SU-DHL-6 (cell line): ENCODE results near the gene ENOX1.

ENCODE experiments used
- CTCF ChIP-seq: fragments of 200-600 bp; sonication (generic); IDR thresholded peaks from one replicate; pipeline ENCODE4 v1.5.1; 2017; ENCODE audit warnings: antibody characterized with exemption, mild to moderate bottlenecking, low read length, moderate library complexity; ENCODE audit not compliant: insufficient read depth, poor library complexity, severe bottlenecking
- EZH2phosphoT487 ChIP-seq: fragments of 200-600 bp; sonication (generic), shearing (Covaris generic); conservative IDR thresholded peaks from 2 replicates; pipeline ENCODE4 v1.6.1; 2018; ENCODE audit warnings: mild to moderate bottlenecking, antibody characterized with exemption, low read length, moderate library complexity, mixed read lengths

- no peak for TF ChIP-seq CTCF
- TF ChIP-seq EZH2phosphoT487, result no peak
These were observed 212.8 kb downstream of the ENOX1 start for GRCh38 chr13:43573802-43574514.
